Measurements from ENCODE around the gene SLC4A3. TPM values are rescaled to one million over a fixed set of nuclear protein-coding genes. Genes with fewer than 3 reads are reported as not detected.

Gene SLC4A3
- total and polyA plus RNA-seq, 2 donors (not counting 3 experiments of a cell fraction or from before 2014, with no cell fraction given) = 0.29 to 0.35 TPM

DNA sequence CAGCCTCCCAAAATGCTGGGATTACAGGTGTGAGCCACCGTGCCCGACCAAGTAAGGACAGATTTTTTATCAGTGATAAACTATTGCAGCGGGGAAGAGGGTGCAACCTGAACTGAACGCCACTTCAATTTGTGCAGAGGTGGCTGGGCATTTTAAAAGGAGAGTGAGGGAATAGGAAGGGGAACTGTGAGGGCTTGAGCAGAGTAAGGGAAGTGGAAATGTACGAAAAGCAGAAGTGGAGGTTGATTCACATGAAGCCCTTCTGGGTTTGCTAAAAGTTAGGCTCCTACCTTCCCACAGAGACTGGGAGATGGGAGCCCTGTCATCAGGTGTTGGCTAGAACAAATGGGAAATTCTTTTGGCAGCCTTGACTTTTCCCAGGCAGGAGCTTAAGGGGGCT is 23.7 kb upstream of the SLC4A3 start:
- H3K79me2 ChIP-seq (ENCODE audit: control insufficient read depth, insufficient read depth, low read length) = no peaks in the 10 kb centered on the region
- no peak overlapping the region for H3K4me3 ChIP-seq (replicated peaks in 1 of 3; ENCODE audit: insufficient read depth in 1 of 3, low read depth in 1 of 3, low read length in 3 of 3)
- H3K9me3 ChIP-seq (replicated peaks; ENCODE audit: control insufficient read depth, insufficient read depth, low read length) = no peaks in the 10 kb centered on the region
- ChIA-PET POLR2A (no interaction called here), CTCF (no interaction called here)
- intact Hi-C loops (cut with micrococcal nuclease) (no loop called here), dilution Hi-C loops (cut with MboI; ENCODE audit: extremely low pct_ligation_motif_present, low sequenced_read_pairs) (no loop called here)
- no peaks in the 10 kb centered on the region for H3K9me1 ChIP-seq (replicated peaks; ENCODE audit: control insufficient read depth, extremely low read depth, insufficient read depth, low read length)
- no peak overlapping the region for H3K27ac ChIP-seq (ENCODE audit: insufficient read depth, low read depth, low read length)
- no peaks in the 10 kb centered on the region for H3K27me3 ChIP-seq (ENCODE audit: control insufficient read depth in 2 of 2, insufficient read depth in 2 of 2, low read length in 2 of 2)
- H2AFZ ChIP-seq (ENCODE audit: low read depth, low read length) = no peak overlapping the region
- no peak overlapping the region for H3K9ac ChIP-seq (replicated peaks; ENCODE audit: extremely low read depth, insufficient read depth, low read length)
- no peaks in the 10 kb centered on the region for H3K4me1 ChIP-seq (ENCODE audit: control insufficient read depth, extremely low read depth, insufficient read depth, low read length)
- TF ChIP-seq, protein P1, sequence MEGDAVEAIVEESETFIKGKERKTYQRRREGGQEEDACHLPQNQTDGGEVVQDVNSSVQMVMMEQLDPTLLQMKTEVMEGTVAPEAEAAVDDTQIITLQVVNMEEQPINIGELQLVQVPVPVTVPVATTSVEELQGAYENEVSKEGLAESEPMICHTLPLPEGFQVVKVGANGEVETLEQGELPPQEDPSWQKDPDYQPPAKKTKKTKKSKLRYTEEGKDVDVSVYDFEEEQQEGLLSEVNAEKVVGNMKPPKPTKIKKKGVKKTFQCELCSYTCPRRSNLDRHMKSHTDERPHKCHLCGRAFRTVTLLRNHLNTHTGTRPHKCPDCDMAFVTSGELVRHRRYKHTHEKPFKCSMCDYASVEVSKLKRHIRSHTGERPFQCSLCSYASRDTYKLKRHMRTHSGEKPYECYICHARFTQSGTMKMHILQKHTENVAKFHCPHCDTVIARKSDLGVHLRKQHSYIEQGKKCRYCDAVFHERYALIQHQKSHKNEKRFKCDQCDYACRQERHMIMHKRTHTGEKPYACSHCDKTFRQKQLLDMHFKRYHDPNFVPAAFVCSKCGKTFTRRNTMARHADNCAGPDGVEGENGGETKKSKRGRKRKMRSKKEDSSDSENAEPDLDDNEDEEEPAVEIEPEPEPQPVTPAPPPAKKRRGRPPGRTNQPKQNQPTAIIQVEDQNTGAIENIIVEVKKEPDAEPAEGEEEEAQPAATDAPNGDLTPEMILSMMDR (IDR thresholded peaks at IDR 0.05; ENCODE audit: extremely low read depth in 1 of 2, insufficient read depth in 1 of 2, low read depth in 1 of 2, low read length in 2 of 2) = no peak
- no peak for TF ChIP-seq POLR2A (IDR thresholded peaks at IDR 0.05; ENCODE audit: low read depth, low read length)
- TF ChIP-seq JUN (IDR thresholded peaks at IDR 0.05; ENCODE audit: borderline replicate concordance, insufficient read depth, insufficient read length, low read depth) = no peak
- TF ChIP-seq EZH2 (IDR thresholded peaks at IDR 0.05; ENCODE audit: borderline replicate concordance, low read depth, low read length, severe bottlenecking) = no peak
- TF ChIP-seq FOS (IDR thresholded peaks at IDR 0.05; ENCODE audit: borderline replicate concordance, insufficient read depth, low read length) = no peak
- TF ChIP-seq, protein P2, sequence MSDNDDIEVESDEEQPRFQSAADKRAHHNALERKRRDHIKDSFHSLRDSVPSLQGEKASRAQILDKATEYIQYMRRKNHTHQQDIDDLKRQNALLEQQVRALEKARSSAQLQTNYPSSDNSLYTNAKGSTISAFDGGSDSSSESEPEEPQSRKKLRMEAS (IDR thresholded peaks at IDR 0.05; ENCODE audit: insufficient read depth, insufficient read length) = no peak
- TF ChIP-seq MYC (IDR thresholded peaks at IDR 0.05; ENCODE audit: low read depth, low read length) = no peak
- no peak for TF ChIP-seq GATA2 (IDR thresholded peaks at IDR 0.05; ENCODE audit: insufficient read depth, insufficient read length, low read depth, low read length)
- no peak for TF ChIP-seq POLR2AphosphoS5 (IDR thresholded peaks at IDR 0.05; ENCODE audit: insufficient read depth, low read depth, low read length)
- no peaks in the 10 kb centered on the region for H4K20me1 ChIP-seq (replicated peaks; ENCODE audit: control insufficient read depth, extremely low read depth, insufficient read depth, low read length)
- no peak overlapping the region for H3K4me2 ChIP-seq (ENCODE audit: insufficient read depth, low read length)
- FAIRE-seq (no peak), DNase-seq (ENCODE audit: low read depth, low spot score) (no peak)
- H3K36me3 ChIP-seq (ENCODE audit: control insufficient read depth in 2 of 2, extremely low read depth in 1 of 2, insufficient read depth in 2 of 2, low read length in 2 of 2) = peaks cover 2 to 25% of the 10 kb centered on the region in 2 experiments
- BruUV-seq (replicated peaks) = no TSS peak
